ENCODE data around the gene CST7.
"Not testable (repeated sequence)": the region's sequence is repeated elsewhere in the genome, so short reads cannot be mapped to it uniquely, and the experiment has no call there.

The CST7 gene

GRCh38 chr20:24987873-24988835 lies 39.1 kb downstream of the CST7 start:
- no peak for DNase-seq

DNA sequence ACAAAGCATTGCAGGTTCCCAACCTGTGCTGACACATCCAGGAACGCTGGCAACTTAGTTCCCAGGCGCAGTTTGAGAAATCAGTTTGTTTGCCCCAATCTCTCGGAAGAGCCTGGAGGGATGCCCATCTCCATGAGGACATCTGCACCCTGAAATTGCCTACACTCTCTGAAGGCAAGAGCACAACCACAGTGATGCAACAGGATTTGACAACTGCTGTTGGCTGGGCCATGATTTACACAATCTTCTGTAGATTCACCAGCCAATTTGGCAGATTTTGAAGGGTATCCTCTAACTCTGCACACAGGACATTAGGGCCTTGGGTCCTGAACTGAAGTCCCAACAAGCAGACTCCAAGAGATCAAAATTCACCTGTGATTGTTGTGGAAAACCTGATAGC lies 40.1 kb downstream of the CST7 start:
- DNase-seq = no peak

- no peak for DNase-seq
These were observed 41.8 kb downstream of the CST7 start for GRCh38 chr20:24990810-24991252.

DNA sequence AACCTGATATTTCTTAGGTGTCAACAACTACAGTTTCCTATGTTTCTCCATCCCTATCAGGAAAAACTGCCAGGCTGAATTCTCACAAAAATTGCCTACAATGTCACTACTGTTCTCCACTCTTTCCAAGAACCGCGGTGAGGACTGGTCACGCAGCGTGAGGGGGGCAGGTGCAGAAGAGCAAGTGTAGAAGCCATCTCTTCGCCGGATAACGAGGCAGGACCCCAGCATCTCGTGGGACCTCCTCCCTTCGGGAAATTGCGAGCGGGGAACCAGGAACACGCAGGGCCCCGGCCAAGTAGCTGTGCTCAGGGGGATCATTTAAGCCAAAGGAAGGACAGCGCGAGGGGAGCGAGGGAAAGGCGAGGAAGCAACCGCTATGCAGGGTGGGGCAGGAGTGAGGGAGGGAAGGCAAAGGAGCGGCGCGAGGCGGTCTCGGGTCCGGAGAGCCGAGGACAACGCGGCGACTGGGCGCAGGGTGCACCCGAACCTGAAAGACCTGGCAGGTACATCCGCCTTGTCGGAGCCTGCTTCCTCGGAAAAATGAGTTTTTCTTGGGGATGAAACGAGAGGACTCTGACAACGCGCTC lies 42.9 kb downstream of the CST7 start:
- DNase-seq = peak in 1 of 2 experiments; percentile 72

DNA sequence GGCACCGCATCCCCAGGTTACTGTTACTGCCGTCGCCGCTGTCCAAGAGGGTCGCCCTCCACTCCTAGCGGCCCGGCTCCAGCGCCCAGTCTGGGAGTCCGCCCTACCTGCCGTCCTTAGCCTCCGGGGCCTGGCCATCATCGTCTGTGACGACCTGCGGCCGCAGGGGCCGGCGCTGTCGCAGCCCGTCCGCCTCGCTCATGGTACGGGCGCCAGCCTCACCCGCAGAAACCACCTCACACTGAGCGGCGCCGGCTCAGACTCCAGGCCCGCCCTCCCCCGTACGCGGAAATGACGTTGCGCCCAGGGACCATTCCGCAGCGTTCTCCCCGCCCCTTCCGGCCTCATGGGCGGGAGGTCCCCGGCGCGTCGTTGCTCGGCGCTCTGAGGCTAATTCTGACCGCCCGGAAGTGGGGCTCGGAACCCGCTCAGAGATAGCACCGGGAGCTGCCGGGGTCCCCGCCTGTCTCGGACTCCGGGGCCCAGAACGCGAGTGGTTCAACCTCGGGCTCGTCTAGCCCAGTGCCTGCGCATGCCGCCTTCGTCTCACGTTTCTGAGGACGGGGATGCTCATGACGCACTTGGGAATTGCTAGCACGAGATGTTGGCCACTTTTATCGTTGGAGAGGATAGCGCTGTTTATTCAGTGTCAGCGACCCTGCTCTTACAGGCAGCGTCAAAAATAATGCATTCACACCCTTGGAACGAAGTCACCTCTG lies 43.6 kb downstream of the CST7 start, which contains the start of gene APMAP:
APMAP (minus strand) TSS at position 265 of the 719 bp plus-strand sequence; CDS start at position 202, 63 bp downstream.
- DNase-seq = peak; percentile 79 to 99

GRCh38 chr20:24993337-24994185 lies 44.5 kb downstream of the CST7 start:
- peak; percentile 69 to 82 for DNase-seq

DNA sequence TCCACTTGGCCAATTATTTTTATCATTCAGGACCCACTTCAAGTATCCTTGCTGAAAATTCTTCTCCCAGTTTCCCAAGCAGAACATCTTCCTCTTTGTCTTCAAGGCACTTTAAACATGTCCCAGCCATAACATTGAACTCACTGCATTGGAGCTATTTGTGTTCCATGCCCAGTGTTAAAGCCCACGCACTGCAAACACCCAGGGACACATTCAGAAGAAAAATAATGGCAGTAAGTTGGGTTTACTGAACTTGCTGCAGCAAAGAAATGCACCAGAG lies 45.1 kb downstream of the CST7 start:
- DNase-seq = peak in 1 of 2 experiments; percentile 37

- peak; percentile 39 to 89 for DNase-seq
These were observed 45.6 kb downstream of the CST7 start for GRCh38 chr20:24994470-24995368.

DNA sequence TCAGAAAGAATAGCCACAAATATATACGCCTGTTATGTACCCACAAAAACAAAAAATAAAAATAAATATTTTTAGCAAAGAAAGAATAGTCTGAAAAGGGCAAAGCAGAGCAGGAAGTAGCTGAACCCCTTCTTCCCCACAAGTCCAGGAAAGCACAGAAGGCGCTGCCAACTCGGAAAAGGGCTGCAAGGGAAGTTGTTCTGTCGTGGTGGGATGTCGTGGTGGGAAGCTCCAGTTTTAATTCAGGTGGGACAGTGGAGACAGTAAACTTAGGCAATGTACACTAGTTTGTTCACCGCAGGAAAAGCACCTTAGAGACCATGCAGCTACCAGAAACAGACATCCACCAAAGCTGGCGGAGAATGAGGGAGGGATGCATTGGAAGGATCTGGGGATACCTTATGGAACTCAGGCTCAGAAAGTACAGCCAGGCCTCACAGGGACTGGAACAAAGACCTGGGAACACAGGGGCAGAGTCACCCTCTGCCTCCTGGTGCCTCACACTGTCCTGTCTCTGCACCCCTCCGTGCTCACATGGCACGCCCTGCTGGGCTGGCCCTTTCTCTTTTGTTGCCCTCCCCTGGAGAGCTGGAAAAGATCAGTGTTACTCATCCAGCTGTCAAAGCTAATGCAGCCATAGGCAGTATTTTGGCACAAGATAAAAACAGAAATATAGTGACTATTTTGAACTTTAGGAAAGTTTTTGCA lies 46.8 kb downstream of the CST7 start:
- DNase-seq = no peak

DNA sequence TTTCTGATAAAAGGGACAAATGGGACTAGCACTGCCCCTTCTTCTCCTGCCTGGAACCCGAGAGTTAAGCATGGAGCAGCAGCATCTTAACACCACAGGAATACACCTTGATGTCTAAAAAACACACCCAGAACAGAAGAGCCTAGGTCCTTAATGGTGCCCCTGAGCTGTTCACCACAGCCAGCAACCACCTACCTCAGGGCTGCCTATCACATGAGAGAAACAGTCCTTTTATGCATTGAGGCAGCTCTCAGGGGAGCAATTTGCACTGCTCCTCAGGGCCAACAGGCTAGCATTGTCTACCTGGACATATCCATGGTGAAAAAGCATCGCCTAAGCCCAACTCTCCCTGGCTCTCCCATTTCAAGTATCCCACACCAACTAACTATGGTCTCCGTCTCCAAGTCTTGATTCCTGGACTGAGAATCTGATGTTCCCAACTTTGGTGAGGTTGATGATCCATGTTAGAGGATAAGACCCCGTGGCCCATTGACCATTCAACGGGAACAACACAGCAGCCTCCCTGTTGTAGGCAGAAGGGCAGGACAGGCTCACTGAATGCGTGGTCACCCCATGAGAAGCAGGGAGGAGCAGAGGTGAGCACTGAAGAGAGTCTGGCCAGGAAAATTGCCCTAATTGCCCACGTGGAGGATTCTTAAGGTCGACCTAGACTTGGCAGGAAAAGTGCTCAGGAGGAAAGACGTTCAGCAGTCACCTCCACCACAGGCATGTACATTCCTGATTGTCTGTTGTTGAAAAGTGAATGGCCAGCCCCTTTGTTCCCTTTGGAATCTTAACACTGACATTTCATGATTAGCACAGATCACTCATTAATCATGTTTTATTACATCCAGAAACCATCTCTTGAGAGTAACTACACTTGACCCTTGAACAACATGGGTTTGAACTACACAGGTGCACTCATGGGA lies 47.6 kb downstream of the CST7 start:
- DNase-seq = peak in 1 of 2 experiments; percentile 58

GRCh38 chr20:24998121-24998520 lies 49.1 kb downstream of the CST7 start:
- DNase-seq = no peak

DNA sequence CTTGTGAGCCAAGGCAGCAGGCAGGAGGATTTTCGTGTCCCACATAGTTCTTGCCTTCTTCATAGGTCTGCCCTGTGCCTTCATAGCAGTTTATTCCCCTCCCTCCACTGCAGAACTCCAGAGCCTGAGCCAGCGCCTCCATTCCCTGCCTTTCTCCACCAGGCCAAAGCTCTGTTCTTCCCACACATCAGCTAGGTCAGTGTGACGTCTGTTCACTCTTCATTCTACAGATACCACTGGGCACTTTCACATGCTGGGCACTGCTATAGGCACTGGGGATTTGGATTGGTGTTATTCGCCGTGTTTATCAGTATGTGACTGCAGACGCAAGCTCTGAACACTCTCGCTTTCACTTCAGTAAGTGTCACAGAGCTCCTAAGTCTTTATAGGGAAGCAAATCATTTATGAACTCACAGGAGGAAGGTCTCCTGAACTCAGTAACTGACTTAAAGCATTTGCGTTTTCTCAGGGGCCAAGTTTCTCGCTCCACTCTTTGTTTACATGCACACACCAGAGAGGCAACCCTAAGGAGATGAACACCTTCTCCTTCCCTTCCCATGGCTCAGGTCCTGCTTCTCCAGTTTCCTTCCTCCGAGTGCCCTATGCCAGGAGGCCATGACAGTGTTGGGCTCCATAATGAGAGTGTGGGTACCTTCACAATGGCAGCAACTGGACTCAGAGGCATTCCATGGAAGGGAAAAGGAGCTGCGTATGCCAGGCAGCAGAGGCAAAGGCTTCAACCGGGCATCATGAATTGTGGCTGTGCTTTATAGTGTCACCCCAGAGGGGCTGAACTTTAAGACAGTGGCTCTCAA lies 49.8 kb downstream of the CST7 start:
- DNase-seq = no peak

DNA sequence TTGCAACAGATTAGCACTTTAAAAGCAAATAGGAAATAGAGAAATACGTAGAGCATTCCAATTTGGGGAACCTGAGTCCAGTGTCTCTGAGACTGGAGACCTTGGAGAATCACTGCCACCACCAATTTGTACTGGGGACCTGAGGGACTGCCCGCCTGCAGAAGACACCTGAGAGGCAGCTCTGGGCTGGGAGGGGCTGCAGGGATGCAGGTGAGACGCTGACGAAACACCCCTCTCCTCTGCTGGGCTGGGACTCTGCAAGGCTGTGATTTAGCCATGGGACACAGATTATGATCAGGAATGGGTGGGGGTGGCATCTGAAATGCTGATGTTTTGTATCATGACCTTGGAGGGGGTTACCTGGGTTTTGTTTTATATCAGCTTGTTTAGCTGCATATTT lies 50.5 kb downstream of the CST7 start:
- DNase-seq = no peak

GRCh38 chr20:25000268-25000801 lies 51.3 kb downstream of the CST7 start:
- peak in 1 of 2 experiments; percentile 8 for DNase-seq

GRCh38 chr20:25001323-25001722 lies 52.3 kb downstream of the CST7 start:
- DNase-seq = not testable (repeated sequence)

- no peak for DNase-seq
These were observed 53.9 kb downstream of the CST7 start for GRCh38 chr20:25003002-25003401.

GRCh38 chr20:25005220-25005619 lies 56.2 kb downstream of the CST7 start:
- DNase-seq = no peak

DNA sequence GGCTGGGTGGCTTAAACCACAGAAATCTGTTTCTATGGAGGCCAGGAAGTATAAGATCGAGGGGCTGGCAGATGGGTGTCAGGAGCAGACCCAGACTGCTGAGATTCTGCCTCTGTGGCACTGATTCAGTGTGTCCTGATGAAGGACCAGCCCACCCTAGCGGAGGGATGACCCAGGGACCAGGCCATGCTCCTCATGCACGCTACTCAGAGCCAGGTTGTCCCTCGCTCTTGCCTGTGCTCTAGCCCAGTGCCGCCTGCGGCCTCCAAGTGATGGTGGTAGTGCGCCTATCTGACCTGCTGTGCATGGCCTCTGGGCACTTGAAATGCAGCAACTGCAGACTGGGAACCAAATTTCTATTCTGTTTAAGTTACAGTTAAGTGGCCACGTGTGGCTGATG lies 56.6 kb downstream of the CST7 start:
- DNase-seq = no peak
